Measurements from ENCODE around the gene IPPK.
"Not testable (repeated sequence)": the region's sequence is repeated elsewhere in the genome, so short reads cannot be mapped to it uniquely, and the experiment has no call there.

Gene IPPK

DNA sequence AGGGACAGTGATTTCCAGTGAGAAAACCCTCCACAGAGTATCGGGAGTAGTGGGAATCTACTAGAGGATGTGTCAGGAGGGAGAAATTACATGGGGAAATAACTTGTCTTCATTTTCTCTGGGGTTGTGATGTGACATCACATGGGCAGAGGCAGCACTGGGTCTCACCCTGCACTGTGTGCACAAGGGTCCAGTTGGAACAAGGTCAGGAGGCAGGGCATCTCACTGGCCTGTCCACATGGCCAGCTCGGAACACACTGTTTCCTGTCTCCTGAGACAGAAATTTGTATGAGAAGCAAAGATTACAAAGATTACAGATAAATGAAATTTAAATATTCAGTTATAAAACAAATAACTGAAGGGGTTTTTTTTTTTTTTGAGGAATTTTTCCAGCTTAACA lies 71.5 kb downstream of the IPPK start:
- DNase-seq (ENCODE audit: low read depth in 1 of 2, low spot score in 1 of 2), result no peak

DNA sequence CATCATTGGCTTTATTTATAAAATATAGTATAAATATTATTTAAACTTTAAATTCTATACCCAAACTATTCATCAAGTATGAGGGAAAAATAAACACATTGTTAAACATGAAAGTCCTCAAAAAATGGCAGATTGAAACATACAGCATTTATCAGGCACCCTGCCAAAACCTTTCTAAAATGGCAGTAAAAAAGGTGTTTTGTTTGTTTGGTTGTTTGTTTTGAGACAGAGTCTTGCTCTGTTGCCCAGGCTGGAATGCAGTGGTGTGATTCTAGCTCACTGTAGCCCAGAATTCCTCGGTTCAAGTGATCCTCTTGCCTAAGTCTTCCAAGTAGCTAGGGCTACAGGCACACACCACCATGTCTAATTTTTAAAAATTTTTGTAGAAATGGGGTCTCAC lies 74.0 kb downstream of the IPPK start:
- no peak for DNase-seq (ENCODE audit: low read depth in 1 of 2, low spot score in 1 of 2)

DNA sequence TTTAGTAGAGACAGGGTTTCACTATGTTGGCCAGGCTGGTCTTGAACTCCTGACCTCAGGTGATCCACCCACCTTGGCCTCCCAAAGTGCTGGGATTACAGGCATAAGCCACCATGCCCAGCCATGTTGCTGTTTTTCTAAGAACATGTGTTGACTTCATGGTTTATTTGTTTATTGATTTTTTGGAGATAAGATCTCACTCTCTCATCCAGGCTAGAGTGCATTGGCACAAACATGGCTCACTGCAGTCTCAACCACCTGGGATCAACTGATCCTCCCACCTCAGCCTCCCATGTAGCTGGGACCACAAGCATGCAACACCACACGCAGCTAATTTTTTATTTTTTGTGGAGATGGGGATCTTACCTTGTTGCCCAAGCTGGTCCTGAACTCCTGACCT lies 74.9 kb downstream of the IPPK start:
- DNase-seq (ENCODE audit: low read depth in 1 of 2, low spot score in 1 of 2), result not testable (repeated sequence)

DNA sequence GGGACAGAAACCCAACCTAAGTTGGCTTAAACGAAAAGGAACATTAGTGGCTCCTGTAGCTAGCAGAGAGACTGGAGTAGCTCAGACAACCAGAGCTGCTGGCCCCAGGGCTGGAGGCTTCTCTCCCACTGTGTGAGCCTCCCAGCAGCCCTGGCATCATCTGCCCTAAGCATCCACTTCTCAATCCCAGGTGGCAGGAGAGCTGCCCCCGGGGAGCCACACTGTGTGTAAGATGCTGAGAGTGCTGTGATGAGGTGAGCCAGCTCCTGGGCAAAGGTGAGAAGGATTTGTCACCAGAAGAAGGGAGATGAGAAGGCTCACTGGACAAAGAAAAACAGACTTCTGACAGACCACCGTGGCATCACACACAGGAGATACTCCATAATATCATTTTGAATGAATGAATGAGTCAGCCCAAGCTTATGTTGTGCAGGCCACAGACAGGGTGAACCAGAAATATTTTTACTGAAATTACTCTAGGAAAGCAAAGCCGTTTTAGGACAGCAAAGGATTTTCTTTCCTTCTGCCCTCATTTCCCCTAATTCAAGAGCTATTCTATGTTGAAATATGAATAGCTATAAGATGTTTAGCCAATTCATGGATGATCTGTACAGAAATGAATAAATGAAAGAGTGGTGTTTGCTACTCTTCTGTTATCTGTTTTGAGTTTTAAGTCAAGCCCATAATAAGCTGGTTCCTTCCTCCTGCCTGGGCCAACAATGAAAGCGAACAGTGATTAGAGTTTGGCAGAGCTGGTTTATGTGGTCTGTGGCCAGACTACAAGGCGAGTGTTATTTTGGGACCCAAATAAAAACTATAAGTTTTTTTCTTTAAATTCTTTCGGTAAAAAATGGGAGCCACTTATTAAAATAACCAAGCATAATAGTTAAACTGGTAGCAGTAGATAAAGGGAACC lies 76.7 kb downstream of the IPPK start:
- no peak for DNase-seq (ENCODE audit: low read depth in 1 of 2, low spot score in 1 of 2)

DNA sequence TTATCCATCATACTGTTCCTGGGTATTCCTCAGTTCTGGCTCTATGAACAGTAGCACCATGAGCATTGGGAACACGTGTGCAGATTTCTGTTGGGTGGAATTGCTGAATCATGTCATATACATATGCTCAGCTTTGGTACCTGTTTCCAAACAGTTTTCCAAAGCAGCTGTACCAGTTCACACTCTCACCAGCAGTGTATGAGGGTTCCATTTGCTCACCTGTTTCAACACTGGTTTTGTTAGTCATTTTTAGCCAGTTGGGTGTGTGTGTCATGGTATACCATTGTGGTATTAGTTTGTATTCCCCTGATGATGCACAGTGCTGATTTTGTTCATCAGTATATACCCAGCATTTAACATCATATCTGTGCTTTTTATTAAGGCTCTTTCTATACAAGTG lies 77.4 kb downstream of the IPPK start:
- DNase-seq (ENCODE audit: low read depth in 1 of 2, low spot score in 1 of 2), result no peak

DNA sequence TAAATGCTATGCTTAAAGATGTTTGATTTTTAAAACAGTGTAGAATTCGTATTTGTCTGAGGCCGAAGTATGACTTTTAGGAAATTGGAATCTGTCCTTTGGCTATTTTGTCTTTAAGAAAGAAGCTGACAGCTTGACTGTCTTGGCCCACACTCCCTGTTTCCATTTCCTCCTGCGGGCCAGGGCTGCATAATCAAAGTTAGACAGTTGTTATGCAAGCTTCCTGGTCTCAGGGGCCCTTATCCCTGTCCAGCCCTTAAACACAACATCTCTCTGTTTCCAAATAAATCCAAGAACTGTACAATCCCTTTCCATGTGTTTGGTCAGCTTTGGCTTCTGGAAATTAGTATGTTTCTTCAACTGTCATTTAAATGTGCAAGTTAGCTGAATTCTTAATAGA lies 79.6 kb downstream of the IPPK start:
- no peak for DNase-seq (ENCODE audit: low read depth in 1 of 2, low spot score in 1 of 2)

DNA sequence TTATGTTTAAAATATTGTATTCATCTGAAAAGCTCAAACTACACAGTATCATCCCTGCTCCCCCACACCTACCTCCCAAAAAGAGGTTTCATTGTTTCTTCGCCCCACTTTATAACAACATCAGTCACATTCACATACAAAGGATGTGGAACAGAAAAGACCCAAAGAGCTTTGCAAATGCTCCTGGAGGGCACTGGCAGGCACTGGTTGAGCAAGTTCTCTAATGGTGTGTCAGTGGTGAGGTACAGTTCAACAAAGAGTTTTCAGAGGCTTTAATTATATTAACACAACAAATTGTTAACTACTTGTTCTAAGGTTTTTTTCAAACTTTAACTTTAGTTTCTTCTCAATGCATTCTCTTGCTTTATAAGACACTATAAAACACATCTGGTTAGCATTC lies 80.0 kb downstream of the IPPK start:
- DNase-seq (ENCODE audit: low read depth in 1 of 2, low spot score in 1 of 2), result no peak

DNA sequence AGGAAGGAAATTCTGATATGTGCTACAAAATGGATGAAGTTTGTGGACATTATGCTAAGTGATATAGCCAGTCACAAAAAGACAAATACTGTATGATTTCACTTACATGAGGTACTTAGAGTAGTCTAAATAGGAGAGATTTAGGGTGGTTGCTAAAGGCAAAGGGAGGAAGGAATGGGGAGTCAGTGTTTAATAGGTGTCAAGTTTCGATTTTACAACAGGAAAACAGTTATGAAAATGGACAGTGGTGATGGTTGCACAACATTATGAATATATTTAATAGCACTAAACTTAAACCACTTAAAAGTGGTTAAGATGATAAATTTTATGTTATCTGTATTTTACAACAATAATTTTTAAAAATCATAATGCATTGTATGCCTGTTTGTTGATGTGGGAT lies 93.8 kb downstream of the IPPK start:
- no peak for DNase-seq (ENCODE audit: low read depth in 1 of 2, low spot score in 1 of 2)

DNA sequence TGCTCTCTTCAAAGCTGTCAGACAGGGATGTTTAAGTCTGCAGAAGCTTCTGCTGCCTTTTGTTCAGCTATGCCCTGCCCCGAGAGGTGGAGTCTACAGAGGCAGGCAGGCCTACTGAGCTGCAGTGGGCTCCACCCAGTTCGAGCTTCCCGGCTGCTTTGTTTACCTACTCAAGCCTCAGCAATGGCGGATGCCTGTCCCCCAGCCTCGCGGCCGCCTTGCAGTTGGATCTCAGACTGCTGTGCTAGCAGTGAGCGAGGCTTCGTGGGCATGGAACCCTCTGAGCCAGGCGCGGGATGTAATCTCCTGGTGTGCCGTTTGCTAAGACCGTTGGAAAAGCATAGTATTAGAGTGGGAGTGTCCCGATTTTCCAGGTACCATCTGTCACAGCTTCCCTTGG lies 96.3 kb downstream of the IPPK start:
- DNase-seq (ENCODE audit: low read depth in 1 of 2, low spot score in 1 of 2), result not testable (repeated sequence)

DNA sequence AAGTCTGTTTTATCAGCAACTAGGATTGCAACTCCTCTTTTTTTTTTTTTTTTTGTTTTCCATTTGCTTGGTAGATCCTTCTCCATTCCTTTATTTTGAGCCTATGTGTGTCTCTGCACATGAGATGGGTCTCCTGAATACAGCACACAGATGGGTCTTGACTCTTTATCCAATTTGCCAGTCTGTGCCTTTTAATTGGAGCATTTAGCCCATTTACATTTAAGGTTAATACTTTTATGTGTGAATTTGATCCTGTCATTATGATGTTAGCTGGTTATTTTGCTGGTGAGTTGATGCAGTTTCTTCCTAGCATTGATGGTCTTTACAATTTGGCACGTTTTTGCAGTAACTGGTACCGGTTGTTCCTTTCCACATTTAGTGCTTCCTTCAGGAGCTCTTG lies 98.1 kb downstream of the IPPK start:
- not testable (repeated sequence) for DNase-seq (ENCODE audit: low read depth in 1 of 2, low spot score in 1 of 2)

DNA sequence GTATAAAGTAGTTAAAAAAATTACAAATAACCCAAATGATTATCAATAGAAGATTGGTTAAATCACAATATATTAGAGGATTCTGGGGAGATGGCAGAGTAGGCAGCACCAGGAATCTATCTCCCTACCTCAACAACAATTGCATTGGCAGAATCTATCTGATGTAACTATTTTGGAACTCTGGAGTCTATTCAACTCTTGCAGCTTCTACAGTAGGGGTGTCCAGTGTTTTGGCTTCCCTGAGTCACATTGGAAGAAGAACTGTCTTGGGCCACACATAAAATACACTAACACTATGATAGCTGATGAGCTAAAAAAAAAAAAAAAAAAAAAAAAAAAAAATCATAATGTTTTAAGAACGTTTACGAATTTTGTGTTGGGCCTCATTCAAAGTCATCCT lies 104.9 kb downstream of the IPPK start:
- no peak for DNase-seq (ENCODE audit: low read depth in 1 of 2, low spot score in 1 of 2)

DNA sequence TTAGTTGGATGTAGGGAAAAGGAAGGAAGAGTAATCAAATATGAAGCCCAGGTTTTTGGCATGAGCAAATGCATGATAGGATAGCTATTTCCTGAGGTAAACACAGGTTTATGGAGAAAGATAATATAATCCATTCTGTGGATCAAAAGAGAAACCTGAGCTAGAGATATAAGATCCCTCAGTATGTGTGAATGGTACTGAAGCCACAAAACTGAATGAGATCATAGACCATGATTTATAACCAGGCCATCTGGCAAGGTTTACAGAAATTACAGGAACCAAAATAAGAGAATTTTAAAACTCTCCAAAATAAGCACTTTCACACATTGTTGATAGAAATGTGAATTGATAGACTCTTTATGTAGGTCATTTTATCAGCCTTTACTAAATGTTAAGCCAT lies 105.4 kb downstream of the IPPK start:
- no peak for DNase-seq (ENCODE audit: low read depth in 1 of 2, low spot score in 1 of 2)
